ENCODE results near the gene RCN1.
"Not testable (repeated sequence)": the region's sequence is repeated elsewhere in the genome, so short reads cannot be mapped to it uniquely, and the experiment has no call there.

The RCN1 gene

GRCh38 chr11:32113200-32113919 lies 22.5 kb downstream of the RCN1 start:
- DNase-seq (ENCODE audit: low spot score) = no peak

- DNase-seq (ENCODE audit: low spot score) = no peak
Measured at GRCh38 chr11:32113920-32114203, 23.0 kb downstream of the RCN1 start.

- DNase-seq (ENCODE audit: low spot score) = no peak
Measured at GRCh38 chr11:32115446-32115845, 24.6 kb downstream of the RCN1 start.

- DNase-seq (ENCODE audit: low spot score) = no peak
Measured at GRCh38 chr11:32116668-32117067, 25.8 kb downstream of the RCN1 start.

GRCh38 chr11:32118025-32118974 lies 27.4 kb downstream of the RCN1 start:
- DNase-seq (ENCODE audit: low spot score) = no peak

GRCh38 chr11:32119139-32119538 lies 28.3 kb downstream of the RCN1 start:
- not testable (repeated sequence) for DNase-seq (ENCODE audit: low spot score)

- DNase-seq (ENCODE audit: low spot score) = no peak
Measured at GRCh38 chr11:32121012-32121411, 30.1 kb downstream of the RCN1 start.

- no peak for DNase-seq (ENCODE audit: low spot score)
Measured at GRCh38 chr11:32122200-32122599, 31.3 kb downstream of the RCN1 start.

- no peak for DNase-seq (ENCODE audit: low spot score)
Measured at GRCh38 chr11:32131321-32131720, 40.4 kb downstream of the RCN1 start.

- DNase-seq (ENCODE audit: low spot score) = no peak
Measured at GRCh38 chr11:32136657-32137056, 45.8 kb downstream of the RCN1 start.

GRCh38 chr11:32137263-32137662 lies 46.4 kb downstream of the RCN1 start:
- DNase-seq (ENCODE audit: low spot score) = no peak

- no peak for DNase-seq (ENCODE audit: low spot score)
Measured at GRCh38 chr11:32137869-32138268, 47.0 kb downstream of the RCN1 start.

GRCh38 chr11:32138902-32139301 lies 48.0 kb downstream of the RCN1 start:
- DNase-seq (ENCODE audit: low spot score) = no peak

- no peak for DNase-seq (ENCODE audit: low spot score)
Measured at GRCh38 chr11:32139896-32140520, 49.1 kb downstream of the RCN1 start.

- DNase-seq (ENCODE audit: low spot score) = no peak
Measured at GRCh38 chr11:32141745-32142546, 51.1 kb downstream of the RCN1 start.

GRCh38 chr11:32143378-32143777 lies 52.5 kb downstream of the RCN1 start:
- DNase-seq (ENCODE audit: low spot score) = no peak

- no peak for DNase-seq (ENCODE audit: low spot score)
Measured at GRCh38 chr11:32145282-32145681, 54.4 kb downstream of the RCN1 start.

- no peak for DNase-seq (ENCODE audit: low spot score)
Measured at GRCh38 chr11:32148895-32149294, 58.0 kb downstream of the RCN1 start.

- DNase-seq (ENCODE audit: low spot score) = no peak
Measured at GRCh38 chr11:32149748-32150147, 58.9 kb downstream of the RCN1 start.

- DNase-seq (ENCODE audit: low spot score) = no peak
Measured at GRCh38 chr11:32151027-32151426, 60.2 kb downstream of the RCN1 start.

GRCh38 chr11:32152216-32152615 lies 61.3 kb downstream of the RCN1 start:
- no peak for DNase-seq (ENCODE audit: low spot score)

- no peak for DNase-seq (ENCODE audit: low spot score)
Measured at GRCh38 chr11:32152821-32153220, 61.9 kb downstream of the RCN1 start.
